ENCODE data around the gene C6orf62. TPM values are rescaled to one million over a fixed set of nuclear protein-coding genes. Genes with fewer than 3 reads are reported as not detected.
A peak's percentile ranks its signal among the peaks of the same experiment; 100 is the strongest.
"Not testable (repeated sequence)": the region's sequence is repeated elsewhere in the genome, so short reads cannot be mapped to it uniquely, and the experiment has no call there.

Gene C6orf62
- total RNA-seq, 1 experiment from 2014 or later = 86.4 TPM

DNA sequence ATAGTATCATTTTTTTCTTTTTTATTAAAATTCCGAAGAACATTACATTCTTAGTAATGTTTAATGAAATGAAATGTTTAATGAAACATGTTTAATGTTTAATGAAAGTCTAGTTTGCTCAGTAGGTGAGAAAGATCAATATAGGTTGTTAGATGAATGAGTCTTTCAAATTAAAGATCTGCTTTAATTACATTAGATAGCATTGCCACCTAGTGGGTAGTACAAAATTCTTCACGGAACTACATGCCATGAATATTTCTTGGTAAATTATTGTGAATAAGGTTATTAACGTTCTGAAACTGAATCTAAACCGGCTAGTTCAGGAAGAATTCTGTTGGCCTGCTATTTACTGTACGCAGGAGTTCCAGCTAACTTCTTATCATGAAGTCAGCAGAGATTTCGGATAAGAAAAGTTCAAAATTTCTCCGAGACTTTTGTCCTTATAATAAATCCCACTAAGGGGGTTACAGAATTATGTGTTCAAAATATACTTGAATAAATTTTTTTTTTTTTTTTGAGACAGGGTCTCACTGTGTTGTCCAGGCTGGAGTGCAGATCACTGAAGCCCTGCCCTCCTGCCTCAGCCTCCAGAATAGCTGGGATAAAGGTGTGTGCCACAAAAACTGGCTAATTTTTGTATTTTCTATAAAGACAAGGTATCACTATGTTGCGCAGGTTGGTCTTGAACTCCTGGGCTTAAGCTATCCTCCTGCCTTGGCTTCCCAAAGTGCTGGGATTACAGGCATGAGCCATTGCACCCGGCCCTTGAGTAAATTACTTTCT is 47.9 kb upstream of the C6orf62 start:
- no peak for DNase-seq (ENCODE audit: low spot score)
- ChIA-PET CTCF (interaction anchor here (0.6 kb wide), 1 partner anchor 9 kb away, joined by 4 read pairs; no protein-coding TSS in a partner anchor), POLR2A (no interaction called here)
- H3K27me3 Mint-ChIP-seq (ENCODE audit: low read depth) = no peaks in the 10 kb centered on the region; the same call in 1 of the 2 replicates
- no peaks in the 10 kb centered on the region for H3K36me3 Mint-ChIP-seq
- no peak for TF ChIP-seq ZBTB21 (CRISPR knock-in tag; IDR thresholded peaks at IDR 0.05; ENCODE audit: borderline replicate concordance)
- TF ChIP-seq HMGA2 (CRISPR knock-in tag; IDR thresholded peaks at IDR 0.05) = no peak
- no peak for TF ChIP-seq MYBL2 (CRISPR knock-in tag; IDR thresholded peaks at IDR 0.05)
- TF ChIP-seq ELF4 (CRISPR knock-in tag; IDR thresholded peaks at IDR 0.05; ENCODE audit: low read depth) = no peak
- TF ChIP-seq IRF2 (CRISPR knock-in tag; IDR thresholded peaks at IDR 0.05; ENCODE audit: borderline replicate concordance, low read depth) = no peak
- no peak for TF ChIP-seq NFYB (CRISPR knock-in tag; conservative IDR thresholded peaks at IDR 0.05; ENCODE audit: low read depth)
- TF ChIP-seq, protein P1, sequence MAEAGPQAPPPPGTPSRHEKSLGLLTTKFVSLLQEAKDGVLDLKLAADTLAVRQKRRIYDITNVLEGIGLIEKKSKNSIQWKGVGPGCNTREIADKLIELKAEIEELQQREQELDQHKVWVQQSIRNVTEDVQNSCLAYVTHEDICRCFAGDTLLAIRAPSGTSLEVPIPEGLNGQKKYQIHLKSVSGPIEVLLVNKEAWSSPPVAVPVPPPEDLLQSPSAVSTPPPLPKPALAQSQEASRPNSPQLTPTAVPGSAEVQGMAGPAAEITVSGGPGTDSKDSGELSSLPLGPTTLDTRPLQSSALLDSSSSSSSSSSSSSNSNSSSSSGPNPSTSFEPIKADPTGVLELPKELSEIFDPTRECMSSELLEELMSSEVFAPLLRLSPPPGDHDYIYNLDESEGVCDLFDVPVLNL (CRISPR knock-in tag; IDR thresholded peaks at IDR 0.05; ENCODE audit: borderline replicate concordance, low read depth) = no peak
- no peak for TF ChIP-seq NFATC4 (CRISPR knock-in tag; IDR thresholded peaks at IDR 0.05)
- H3K4me3 Mint-ChIP-seq = no peak overlapping the region
- H3K4me1 Mint-ChIP-seq = no peaks in the 10 kb centered on the region
- ATAC-seq = no peak
- H3K9me3 Mint-ChIP-seq = peaks cover 4% of the 10 kb centered on the region
- no peak overlapping the region for H3K27ac Mint-ChIP-seq

DNA sequence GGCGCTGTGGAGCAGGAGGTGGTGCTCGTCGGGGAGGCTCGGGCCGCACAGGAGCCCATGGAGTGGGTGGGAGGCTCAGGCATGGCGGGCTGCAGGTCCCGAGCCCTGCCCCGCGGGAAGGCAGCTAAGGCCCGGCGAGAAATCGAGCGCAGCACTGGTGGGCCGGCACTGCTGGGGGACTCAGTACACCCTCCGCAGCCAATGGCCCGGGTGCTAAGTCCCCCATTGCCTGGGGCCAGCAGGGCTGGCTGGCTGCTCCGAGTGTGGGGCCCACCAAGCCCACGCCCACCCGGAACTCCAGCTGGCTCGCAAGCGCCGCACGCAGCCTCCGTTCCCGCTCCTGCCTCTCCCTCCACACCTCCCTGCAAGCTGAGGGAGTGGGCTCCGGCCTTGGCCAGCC is 47.0 kb upstream of the C6orf62 start:
- DNase-seq (ENCODE audit: low spot score); H3K9me3 Mint-ChIP-seq; H3K27me3 Mint-ChIP-seq (ENCODE audit: low read depth); H3K4me3 Mint-ChIP-seq; H3K4me1 Mint-ChIP-seq; ATAC-seq; POLR2A ChIA-PET; H3K36me3 Mint-ChIP-seq; H3K27ac Mint-ChIP-seq: not testable (repeated sequence)
- CTCF ChIA-PET = interaction anchor here (0.6 kb wide), 1 partner anchor 10 kb away, joined by 4 read pairs; no protein-coding TSS in a partner anchor

DNA sequence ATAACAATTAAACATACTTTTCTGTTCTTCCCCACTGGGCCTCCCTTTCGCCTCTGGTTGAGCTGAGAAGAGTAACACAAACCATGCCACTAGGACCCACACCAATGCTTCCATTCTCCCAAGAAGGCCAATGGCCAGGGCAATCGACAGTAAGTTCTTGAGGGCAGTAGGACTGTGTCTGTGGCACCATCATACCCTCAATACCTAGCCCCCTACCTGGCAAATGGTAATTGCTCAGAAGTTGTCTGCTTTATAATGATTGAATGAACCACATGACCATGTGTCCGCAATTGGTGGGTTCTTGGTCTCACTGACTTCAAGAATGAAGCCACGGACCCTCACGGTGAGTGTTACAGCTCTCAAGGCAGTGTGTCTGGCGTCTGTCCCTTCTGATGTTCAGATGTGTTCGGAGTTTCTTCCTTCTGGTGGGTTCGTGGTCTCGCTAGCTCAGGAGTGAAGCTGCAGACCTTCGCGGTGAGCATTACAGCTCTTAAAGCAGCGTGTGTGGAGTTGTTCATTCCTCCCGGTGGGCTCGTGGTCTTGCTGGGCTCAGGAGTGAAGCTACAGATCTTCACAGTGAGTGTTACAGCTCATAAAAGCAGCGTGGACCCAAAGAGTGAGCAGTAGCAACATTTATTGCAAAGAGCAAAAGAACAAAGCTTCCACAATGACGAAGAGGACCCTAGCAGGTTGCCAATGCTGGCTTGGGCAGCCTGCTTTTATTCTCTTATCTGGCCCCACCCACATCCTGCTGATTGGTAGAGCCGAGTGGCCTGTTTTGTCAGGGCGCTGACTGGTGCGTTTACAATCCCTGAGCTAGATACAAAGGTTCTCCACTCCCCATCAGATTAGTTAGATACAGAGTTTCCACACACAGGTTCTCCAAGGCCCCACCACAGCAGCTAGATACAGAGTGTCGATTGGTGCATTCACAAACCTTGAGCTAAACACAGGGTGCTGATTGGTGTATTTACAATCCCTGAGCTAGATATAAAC is 46.2 kb upstream of the C6orf62 start:
- H3K36me3 Mint-ChIP-seq; H3K27me3 Mint-ChIP-seq (ENCODE audit: low read depth); DNase-seq (ENCODE audit: low spot score); CTCF ChIA-PET; H3K27ac Mint-ChIP-seq; POLR2A ChIA-PET; H3K4me1 Mint-ChIP-seq; ATAC-seq; H3K4me3 Mint-ChIP-seq; H3K9me3 Mint-ChIP-seq: not testable (repeated sequence)

DNA sequence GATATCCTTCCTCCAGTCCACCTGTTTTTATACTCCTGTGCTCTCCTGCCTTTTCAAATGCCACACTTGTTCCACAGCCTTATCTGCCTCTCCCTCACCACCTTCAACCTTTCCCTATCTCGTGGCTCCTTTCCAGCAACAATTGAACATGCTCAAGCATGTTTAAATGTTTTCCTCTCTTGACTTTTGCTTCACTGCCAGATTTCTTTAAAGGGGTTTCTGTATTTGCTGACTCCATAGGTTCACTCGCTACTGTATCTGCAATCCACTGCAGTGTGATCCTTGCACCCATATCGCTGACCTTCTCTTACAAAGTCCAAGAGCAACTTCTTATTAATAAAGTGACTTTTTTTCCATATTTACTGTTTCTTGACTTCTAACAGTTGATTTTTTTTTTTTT is 44.6 kb upstream of the C6orf62 start:
- H3K4me3 Mint-ChIP-seq = no peak overlapping the region
- H3K27me3 Mint-ChIP-seq (ENCODE audit: low read depth) = no peaks in the 10 kb centered on the region; the same call in 1 of the 2 replicates
- ATAC-seq = no peak
- no peak for DNase-seq (ENCODE audit: low spot score)
- ChIA-PET POLR2A (no interaction called here), CTCF (interaction anchor here (0.7 kb wide), 1 partner anchor 272 kb away, joined by 4 read pairs; no protein-coding TSS in a partner anchor)
- peak overlapping the region; percentile 36; the same call in 1 of the 2 replicates for H3K27ac Mint-ChIP-seq
- H3K9me3 Mint-ChIP-seq = peaks cover 4% of the 10 kb centered on the region
- no peaks in the 10 kb centered on the region for H3K36me3 Mint-ChIP-seq
- peaks cover 3% of the 10 kb centered on the region; the same call in 1 of the 2 replicates for H3K4me1 Mint-ChIP-seq
- TF ChIP-seq, protein P2, sequence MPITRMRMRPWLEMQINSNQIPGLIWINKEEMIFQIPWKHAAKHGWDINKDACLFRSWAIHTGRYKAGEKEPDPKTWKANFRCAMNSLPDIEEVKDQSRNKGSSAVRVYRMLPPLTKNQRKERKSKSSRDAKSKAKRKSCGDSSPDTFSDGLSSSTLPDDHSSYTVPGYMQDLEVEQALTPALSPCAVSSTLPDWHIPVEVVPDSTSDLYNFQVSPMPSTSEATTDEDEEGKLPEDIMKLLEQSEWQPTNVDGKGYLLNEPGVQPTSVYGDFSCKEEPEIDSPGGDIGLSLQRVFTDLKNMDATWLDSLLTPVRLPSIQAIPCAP (CRISPR knock-in tag; IDR thresholded peaks at IDR 0.05) = no peak
- TF ChIP-seq SP1 (CRISPR knock-in tag; conservative IDR thresholded peaks at IDR 0.05) = no peak
- TF ChIP-seq, protein P3, sequence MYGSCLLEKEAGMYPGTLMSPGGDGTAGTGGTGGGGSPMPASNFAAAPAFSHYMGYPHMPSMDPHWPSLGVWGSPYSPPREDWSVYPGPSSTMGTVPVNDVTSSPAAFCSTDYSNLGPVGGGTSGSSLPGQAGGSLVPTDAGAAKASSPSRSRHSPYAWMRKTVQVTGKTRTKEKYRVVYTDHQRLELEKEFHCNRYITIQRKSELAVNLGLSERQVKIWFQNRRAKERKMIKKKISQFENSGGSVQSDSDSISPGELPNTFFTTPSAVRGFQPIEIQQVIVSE (CRISPR knock-in tag; IDR thresholded peaks at IDR 0.05; ENCODE audit: borderline replicate concordance) = no peak
- no peak for TF ChIP-seq FOXP1 (CRISPR knock-in tag; IDR thresholded peaks at IDR 0.05; ENCODE audit: borderline replicate concordance)
- TF ChIP-seq TEAD1 (CRISPR knock-in tag; IDR thresholded peaks at IDR 0.05) = no peak
- no peak for TF ChIP-seq NFATC4 (CRISPR knock-in tag; IDR thresholded peaks at IDR 0.05)
- TF ChIP-seq, protein P4, sequence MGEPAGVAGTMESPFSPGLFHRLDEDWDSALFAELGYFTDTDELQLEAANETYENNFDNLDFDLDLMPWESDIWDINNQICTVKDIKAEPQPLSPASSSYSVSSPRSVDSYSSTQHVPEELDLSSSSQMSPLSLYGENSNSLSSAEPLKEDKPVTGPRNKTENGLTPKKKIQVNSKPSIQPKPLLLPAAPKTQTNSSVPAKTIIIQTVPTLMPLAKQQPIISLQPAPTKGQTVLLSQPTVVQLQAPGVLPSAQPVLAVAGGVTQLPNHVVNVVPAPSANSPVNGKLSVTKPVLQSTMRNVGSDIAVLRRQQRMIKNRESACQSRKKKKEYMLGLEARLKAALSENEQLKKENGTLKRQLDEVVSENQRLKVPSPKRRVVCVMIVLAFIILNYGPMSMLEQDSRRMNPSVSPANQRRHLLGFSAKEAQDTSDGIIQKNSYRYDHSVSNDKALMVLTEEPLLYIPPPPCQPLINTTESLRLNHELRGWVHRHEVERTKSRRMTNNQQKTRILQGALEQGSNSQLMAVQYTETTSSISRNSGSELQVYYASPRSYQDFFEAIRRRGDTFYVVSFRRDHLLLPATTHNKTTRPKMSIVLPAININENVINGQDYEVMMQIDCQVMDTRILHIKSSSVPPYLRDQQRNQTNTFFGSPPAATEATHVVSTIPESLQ (CRISPR knock-in tag; IDR thresholded peaks at IDR 0.05) = no peak
- no peak for TF ChIP-seq NFE2L1 (CRISPR knock-in tag; IDR thresholded peaks at IDR 0.05)
- no peak for TF ChIP-seq KAT7 (CRISPR knock-in tag; IDR thresholded peaks at IDR 0.05; ENCODE audit: borderline replicate concordance)
- no peak for TF ChIP-seq JUN (CRISPR knock-in tag; IDR thresholded peaks at IDR 0.05)
- TF ChIP-seq, protein P5, sequence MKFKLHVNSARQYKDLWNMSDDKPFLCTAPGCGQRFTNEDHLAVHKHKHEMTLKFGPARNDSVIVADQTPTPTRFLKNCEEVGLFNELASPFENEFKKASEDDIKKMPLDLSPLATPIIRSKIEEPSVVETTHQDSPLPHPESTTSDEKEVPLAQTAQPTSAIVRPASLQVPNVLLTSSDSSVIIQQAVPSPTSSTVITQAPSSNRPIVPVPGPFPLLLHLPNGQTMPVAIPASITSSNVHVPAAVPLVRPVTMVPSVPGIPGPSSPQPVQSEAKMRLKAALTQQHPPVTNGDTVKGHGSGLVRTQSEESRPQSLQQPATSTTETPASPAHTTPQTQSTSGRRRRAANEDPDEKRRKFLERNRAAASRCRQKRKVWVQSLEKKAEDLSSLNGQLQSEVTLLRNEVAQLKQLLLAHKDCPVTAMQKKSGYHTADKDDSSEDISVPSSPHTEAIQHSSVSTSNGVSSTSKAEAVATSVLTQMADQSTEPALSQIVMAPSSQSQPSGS (CRISPR knock-in tag; IDR thresholded peaks at IDR 0.05; ENCODE audit: borderline replicate concordance, low read depth) = no peak
- TF ChIP-seq, protein P6, sequence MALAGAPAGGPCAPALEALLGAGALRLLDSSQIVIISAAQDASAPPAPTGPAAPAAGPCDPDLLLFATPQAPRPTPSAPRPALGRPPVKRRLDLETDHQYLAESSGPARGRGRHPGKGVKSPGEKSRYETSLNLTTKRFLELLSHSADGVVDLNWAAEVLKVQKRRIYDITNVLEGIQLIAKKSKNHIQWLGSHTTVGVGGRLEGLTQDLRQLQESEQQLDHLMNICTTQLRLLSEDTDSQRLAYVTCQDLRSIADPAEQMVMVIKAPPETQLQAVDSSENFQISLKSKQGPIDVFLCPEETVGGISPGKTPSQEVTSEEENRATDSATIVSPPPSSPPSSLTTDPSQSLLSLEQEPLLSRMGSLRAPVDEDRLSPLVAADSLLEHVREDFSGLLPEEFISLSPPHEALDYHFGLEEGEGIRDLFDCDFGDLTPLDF (CRISPR knock-in tag; IDR thresholded peaks at IDR 0.05) = no peak
- no peak for TF ChIP-seq MYBL2 (CRISPR knock-in tag; IDR thresholded peaks at IDR 0.05)
